ENCODE data around the gene HOXB9. TPM values are rescaled to one million over a fixed set of nuclear protein-coding genes. Genes with fewer than 3 reads are reported as not detected.

HOXB9 gene
- total and polyA plus RNA-seq, 3 donors from 2014 or later: 0.31 to 0.94 (median 0.76) TPM

DNA sequence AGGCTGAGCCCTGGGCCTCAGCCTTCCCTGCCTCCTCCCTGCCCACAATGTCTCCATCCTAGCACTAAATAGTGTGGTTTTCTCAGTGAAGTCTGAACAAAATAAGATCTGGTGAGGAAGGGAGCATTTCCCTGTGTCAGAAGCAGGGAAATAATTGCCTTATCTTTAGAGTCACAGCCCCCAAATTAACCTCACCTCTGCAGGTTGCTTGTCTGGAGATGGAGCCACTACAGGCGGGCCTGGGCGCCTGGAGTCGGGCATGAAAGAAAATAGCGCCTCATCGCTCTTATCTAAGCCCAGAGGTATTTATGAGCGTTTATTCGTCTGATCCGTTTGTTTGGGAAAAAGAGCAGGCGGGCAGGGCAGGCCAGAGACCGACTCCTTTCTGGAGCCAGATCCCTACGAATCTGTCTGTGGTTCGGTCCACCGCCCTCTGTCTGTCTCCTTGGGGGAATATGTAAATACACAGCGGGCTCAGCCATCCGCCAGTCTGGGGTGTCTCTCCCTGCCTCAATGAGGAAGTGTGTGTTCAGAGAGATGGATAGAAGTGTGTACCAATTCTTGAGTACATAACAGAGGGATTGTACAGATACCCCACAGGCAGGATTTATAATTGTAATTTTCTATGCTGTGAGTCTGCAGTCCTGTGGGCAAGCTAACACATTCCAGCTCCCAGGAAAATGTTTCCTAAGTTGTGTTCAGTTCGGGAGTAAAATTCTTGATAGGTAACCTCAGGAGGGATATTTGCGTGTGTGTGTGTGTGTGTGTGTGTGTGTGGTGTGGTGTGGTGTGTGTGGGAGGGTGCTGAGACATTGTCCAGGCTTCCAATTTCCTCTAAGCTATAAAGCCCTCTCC lies 25.7 kb downstream of the HOXB9 start:
- H3K4me3 ChIP-seq: no peak overlapping the region
- H3K27me3 ChIP-seq: peaks cover 7% of the 10 kb centered on the region
- TF ChIP-seq CTCF (IDR thresholded peaks at IDR 0.05) (no peak), POLR2A (IDR thresholded peaks at IDR 0.05) (no peak)
- DNase-seq: no peak
- no peaks in the 10 kb centered on the region for H3K9me3 ChIP-seq
- H3K4me1 ChIP-seq: peaks cover 4% of the 10 kb centered on the region
- no peaks in the 10 kb centered on the region for H3K36me3 ChIP-seq (ENCODE audit: low read depth, missing control alignments)
- intact Hi-C loops (cut with DNase I; ENCODE audit: low total_unique reads): no loop called here
- no peak overlapping the region for H3K27ac ChIP-seq
- 50 to 52% methylated on average over 17 of the region's 17 CpGs for WGBS, 2 donors

DNA sequence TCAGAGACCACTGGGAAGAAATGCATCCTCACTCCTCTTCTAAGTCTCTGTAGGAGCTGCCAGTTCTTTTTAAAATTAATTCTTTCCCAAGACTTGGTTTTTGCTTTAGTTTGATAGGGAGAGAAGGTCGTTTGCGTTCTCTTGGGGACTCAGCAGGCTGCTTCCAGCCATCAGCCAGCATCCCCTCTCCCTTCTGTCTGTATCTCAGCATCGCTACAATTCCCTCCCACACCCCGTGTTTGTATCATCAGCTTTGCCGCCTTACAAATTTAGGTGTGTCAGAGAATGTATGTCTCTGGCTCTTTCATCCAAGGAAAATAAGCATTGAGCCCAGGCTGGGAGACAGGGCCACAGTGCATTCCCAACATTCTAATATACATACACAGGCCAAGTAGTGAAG lies 26.8 kb downstream of the HOXB9 start:
- Histone ChIP-seq H3K27me3 (peaks cover 7% of the 10 kb centered on the region), H3K27ac (no peak overlapping the region), H3K4me1 (peaks cover 4% of the 10 kb centered on the region), H3K36me3 (ENCODE audit: low read depth, missing control alignments) (no peaks in the 10 kb centered on the region), H3K9me3 (no peaks in the 10 kb centered on the region), H3K4me3 (no peak overlapping the region)
- 48 to 51% methylated on average over 5 of the region's 5 CpGs for WGBS, 2 donors
- intact Hi-C loops (cut with DNase I; ENCODE audit: low total_unique reads): loop anchor here (10.0 kb wide), 1 partner anchor 105 kb away; no protein-coding TSS in a partner anchor
- DNase-seq: no peak
- TF ChIP-seq POLR2A (IDR thresholded peaks at IDR 0.05) (no peak), CTCF (IDR thresholded peaks at IDR 0.05) (no peak)

DNA sequence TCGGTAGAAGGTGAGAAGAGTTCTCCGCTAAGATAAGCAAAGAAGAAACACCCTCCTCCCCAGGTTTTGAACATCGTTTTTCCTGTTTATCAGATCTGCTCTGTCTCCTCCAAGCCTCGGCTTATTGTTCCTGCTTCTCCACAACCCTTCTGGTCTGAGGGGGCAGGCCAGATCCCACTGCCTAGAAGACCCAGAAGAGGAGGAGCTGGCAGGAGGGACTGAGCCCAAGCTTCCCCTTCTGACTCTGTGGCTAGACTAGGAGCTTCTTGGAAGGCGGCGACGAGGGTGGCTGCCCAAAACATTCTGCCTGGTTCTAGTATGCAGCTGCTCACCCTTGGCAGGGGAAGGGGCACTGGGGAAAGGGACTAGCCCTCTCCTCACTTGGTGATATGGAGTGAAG lies 27.4 kb downstream of the HOXB9 start:
- Histone ChIP-seq H3K4me3 (peak overlapping the region in 1 of 2 donors; percentile 38), H3K27ac (no peak overlapping the region), H3K4me1 (peaks cover 4% of the 10 kb centered on the region), H3K36me3 (ENCODE audit: low read depth, missing control alignments) (no peaks in the 10 kb centered on the region), H3K27me3 (peaks cover 7% of the 10 kb centered on the region), H3K9me3 (no peaks in the 10 kb centered on the region)
- intact Hi-C loops (cut with DNase I; ENCODE audit: low total_unique reads): loop anchor here (10.0 kb wide), 1 partner anchor 104 kb away; no protein-coding TSS in a partner anchor
- no peak for TF ChIP-seq CTCF (IDR thresholded peaks at IDR 0.05)
- no peak for TF ChIP-seq POLR2A (IDR thresholded peaks at IDR 0.05)
- WGBS, 2 donors: 18 to 21% methylated on average over 6 to 7 of the region's 7 CpGs
- no peak for DNase-seq

GRCh38 chr17:48597778-48598631 lies 28.2 kb downstream of the HOXB9 start:
- no peak for DNase-seq
- no peaks in the 10 kb centered on the region for H3K36me3 ChIP-seq (ENCODE audit: low read depth, missing control alignments)
- H3K4me3 ChIP-seq: peak overlapping the region; percentile 37 to 38
- WGBS, 2 donors: 1% methylated on average over 27 to 68 of the region's 68 CpGs
- H3K27ac ChIP-seq: no peak overlapping the region
- intact Hi-C loops (cut with DNase I; ENCODE audit: low total_unique reads): loop anchor here (10.0 kb wide), 1 partner anchor 103 kb away; no protein-coding TSS in a partner anchor
- H3K4me1 ChIP-seq: peaks cover 4% of the 10 kb centered on the region
- TF ChIP-seq CTCF (IDR thresholded peaks at IDR 0.05) (no peak), POLR2A (IDR thresholded peaks at IDR 0.05) (no peak)
- H3K9me3 ChIP-seq: no peaks in the 10 kb centered on the region
- H3K27me3 ChIP-seq: peaks cover 5% of the 10 kb centered on the region

All from testis (tissue), 3 donors.